Measurements from ENCODE around the gene ERCC2. TPM values are rescaled to one million over a fixed set of nuclear protein-coding genes. Genes with fewer than 3 reads are reported as not detected.

Gene ERCC2
- total and polyA plus RNA-seq, 4 donors: 3.3 to 8.7 (median 8.2) TPM

GRCh38 chr19:45403272-45403671, 32.9 kb upstream of the ERCC2 start:
- DNase-seq (ENCODE audit: low spot score): no peak
- no peak overlapping the region for H3K27ac ChIP-seq (ENCODE audit: low read depth in 1 of 2, low read length in 2 of 2)
- peaks cover 13 to 41% (median 25%) of the 10 kb centered on the region in 4 donors for H3K4me1 ChIP-seq (ENCODE audit: control insufficient read depth in 4 of 4, insufficient read depth in 4 of 4, low read length in 3 of 4)
- H3K36me3 ChIP-seq (ENCODE audit: control insufficient read depth in 4 of 4, insufficient read depth in 3 of 4, low read depth in 1 of 4, low read length in 3 of 4): no peaks in the 10 kb centered on the region
- 86% methylated on average over 4 of the region's 4 CpGs for WGBS
- TF ChIP-seq ZBTB33 (IDR thresholded peaks at IDR 0.05): no peak
- TF ChIP-seq RAD21 (IDR thresholded peaks at IDR 0.05): no peak
- no peak for TF ChIP-seq FOXA1 (IDR thresholded peaks at IDR 0.05)
- no peak for TF ChIP-seq RXRA (IDR thresholded peaks at IDR 0.05)
- TF ChIP-seq NR2F2 (IDR thresholded peaks at IDR 0.05): no peak
- TF ChIP-seq EGR1 (IDR thresholded peaks at IDR 0.05; ENCODE audit: low read depth in 2 of 2): no peak
- no peaks in the 10 kb centered on the region for H3K9me3 ChIP-seq (ENCODE audit: control insufficient read depth in 4 of 4, low read length in 3 of 4)
- no peak overlapping the region for H3K9ac ChIP-seq (ENCODE audit: low read depth in 1 of 2, low read length in 2 of 2)
- H3K4me3 ChIP-seq (ENCODE audit: low read depth in 1 of 3, low read length in 3 of 3): no peak overlapping the region
- no peaks in the 10 kb centered on the region for H3K27me3 ChIP-seq (ENCODE audit: control insufficient read depth in 4 of 4, insufficient read depth in 4 of 4, low read length in 3 of 4)

GRCh38 chr19:45402298-45403061, 32.1 kb upstream of the ERCC2 start:
- no peaks in the 10 kb centered on the region for H3K9me3 ChIP-seq (ENCODE audit: control insufficient read depth in 4 of 4, low read length in 3 of 4)
- peaks cover 14 to 44% (median 24%) of the 10 kb centered on the region in 4 donors for H3K4me1 ChIP-seq (ENCODE audit: control insufficient read depth in 4 of 4, insufficient read depth in 4 of 4, low read length in 3 of 4)
- H3K4me3 ChIP-seq (ENCODE audit: low read depth in 1 of 3, low read length in 3 of 3): no peak overlapping the region
- no peaks in the 10 kb centered on the region for H3K36me3 ChIP-seq (ENCODE audit: control insufficient read depth in 4 of 4, insufficient read depth in 3 of 4, low read depth in 1 of 4, low read length in 3 of 4)
- TF ChIP-seq EGR1 (IDR thresholded peaks at IDR 0.05; ENCODE audit: low read depth in 2 of 2) (no peak), MAX (IDR thresholded peaks at IDR 0.05) (no peak), RAD21 (IDR thresholded peaks at IDR 0.05) (peak in 1 of 2 donors; percentile 52)
- TF ChIP-seq, protein P1, sequence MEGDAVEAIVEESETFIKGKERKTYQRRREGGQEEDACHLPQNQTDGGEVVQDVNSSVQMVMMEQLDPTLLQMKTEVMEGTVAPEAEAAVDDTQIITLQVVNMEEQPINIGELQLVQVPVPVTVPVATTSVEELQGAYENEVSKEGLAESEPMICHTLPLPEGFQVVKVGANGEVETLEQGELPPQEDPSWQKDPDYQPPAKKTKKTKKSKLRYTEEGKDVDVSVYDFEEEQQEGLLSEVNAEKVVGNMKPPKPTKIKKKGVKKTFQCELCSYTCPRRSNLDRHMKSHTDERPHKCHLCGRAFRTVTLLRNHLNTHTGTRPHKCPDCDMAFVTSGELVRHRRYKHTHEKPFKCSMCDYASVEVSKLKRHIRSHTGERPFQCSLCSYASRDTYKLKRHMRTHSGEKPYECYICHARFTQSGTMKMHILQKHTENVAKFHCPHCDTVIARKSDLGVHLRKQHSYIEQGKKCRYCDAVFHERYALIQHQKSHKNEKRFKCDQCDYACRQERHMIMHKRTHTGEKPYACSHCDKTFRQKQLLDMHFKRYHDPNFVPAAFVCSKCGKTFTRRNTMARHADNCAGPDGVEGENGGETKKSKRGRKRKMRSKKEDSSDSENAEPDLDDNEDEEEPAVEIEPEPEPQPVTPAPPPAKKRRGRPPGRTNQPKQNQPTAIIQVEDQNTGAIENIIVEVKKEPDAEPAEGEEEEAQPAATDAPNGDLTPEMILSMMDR (IDR thresholded peaks at IDR 0.05; ENCODE audit: low read depth, low read length, missing input control): peak; percentile 24
- WGBS: 46% methylated on average over 40 of the region's 40 CpGs
- H3K9ac ChIP-seq (ENCODE audit: low read depth in 1 of 2, low read length in 2 of 2): no peak overlapping the region
- H3K27me3 ChIP-seq (ENCODE audit: control insufficient read depth in 4 of 4, insufficient read depth in 4 of 4, low read length in 3 of 4): no peaks in the 10 kb centered on the region
- DNase-seq (ENCODE audit: low spot score): peak; percentile 56
- H3K27ac ChIP-seq (ENCODE audit: low read depth in 1 of 2, low read length in 2 of 2): no peak overlapping the region

DNA sequence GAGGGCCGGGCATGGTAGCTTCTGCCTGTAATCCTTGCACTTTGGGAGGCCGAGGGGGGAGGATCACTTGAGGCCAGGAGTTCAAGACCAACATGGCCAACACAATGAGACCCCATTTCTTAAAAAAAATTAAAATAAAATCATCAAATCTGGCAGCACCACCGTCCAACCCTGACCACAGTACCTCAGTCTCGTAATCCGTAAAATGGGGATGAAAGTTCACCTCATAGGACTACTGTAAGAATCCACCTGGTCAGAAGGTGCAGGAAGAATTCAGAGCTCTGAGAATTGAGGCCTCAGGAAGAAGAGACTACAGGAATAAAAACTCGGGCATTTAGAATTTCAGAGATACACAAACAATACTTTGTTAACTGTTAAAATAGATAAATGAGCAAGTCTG, 31.4 kb upstream of the ERCC2 start:
- 95% methylated on average over 6 of the region's 6 CpGs for WGBS
- no peak for DNase-seq (ENCODE audit: low spot score)
- Histone ChIP-seq H3K27me3 (ENCODE audit: control insufficient read depth in 4 of 4, insufficient read depth in 4 of 4, low read length in 3 of 4) (no peaks in the 10 kb centered on the region), H3K4me3 (ENCODE audit: low read depth in 1 of 3, low read length in 3 of 3) (no peak overlapping the region), H3K4me1 (ENCODE audit: control insufficient read depth in 4 of 4, insufficient read depth in 4 of 4, low read length in 3 of 4) (peaks cover 7 to 37% (median 21%) of the 10 kb centered on the region in 4 donors), H3K9me3 (ENCODE audit: control insufficient read depth in 4 of 4, low read length in 3 of 4) (no peaks in the 10 kb centered on the region), H3K9ac (ENCODE audit: low read depth in 1 of 2, low read length in 2 of 2) (no peak overlapping the region), H3K27ac (ENCODE audit: low read depth in 1 of 2, low read length in 2 of 2) (no peak overlapping the region), H3K36me3 (ENCODE audit: control insufficient read depth in 4 of 4, insufficient read depth in 3 of 4, low read depth in 1 of 4, low read length in 3 of 4) (no peaks in the 10 kb centered on the region)
- TF ChIP-seq MAX (IDR thresholded peaks at IDR 0.05) (no peak), EGR1 (IDR thresholded peaks at IDR 0.05; ENCODE audit: low read depth in 2 of 2) (no peak), RAD21 (IDR thresholded peaks at IDR 0.05) (no peak), REST (IDR thresholded peaks at IDR 0.05) (no peak), YY1 (IDR thresholded peaks at IDR 0.05) (no peak), RXRA (IDR thresholded peaks at IDR 0.05) (no peak), FOXA2 (IDR thresholded peaks at IDR 0.05) (no peak), HNF4A (conservative IDR thresholded peaks at IDR 0.05) (no peak), TAF1 (conservative IDR thresholded peaks at IDR 0.05) (no peak), JUND (IDR thresholded peaks at IDR 0.05) (no peak)
- TF ChIP-seq, protein P1 (IDR thresholded peaks at IDR 0.05; ENCODE audit: low read depth, low read length, missing input control): no peak

All from liver (tissue), 9 donors.